WTC11 (cell line): ENCODE results near the gene TIMD4.
"Not testable (repeated sequence)": the region's sequence is repeated elsewhere in the genome, so short reads cannot be mapped to it uniquely, and the experiment has no call there.

Source experiments
- MAX ChIP-seq: sonication (generic); formaldehyde crosslinking; IDR thresholded peaks from 2 replicates; pipeline ENCODE4 v1.8.0; 2022; ENCODE audit warnings: mild to moderate bottlenecking, missing genetic modification reagents
- TP53 ChIP-seq: sonication (generic); formaldehyde crosslinking; IDR thresholded peaks from 2 replicates; pipeline ENCODE4 v1.8.1; 2023; ENCODE audit warnings: mild to moderate bottlenecking, missing genetic modification reagents
- ZNF263 ChIP-seq: sonication (generic); formaldehyde crosslinking; IDR thresholded peaks from 2 replicates; pipeline ENCODE4 v1.8.1; 2022; ENCODE audit warnings: low read depth, mild to moderate bottlenecking, moderate library complexity, missing genetic modification reagents

GRCh38 chr5:156925767-156926166 lies 37.3 kb downstream of the TIMD4 start:
- not testable (repeated sequence) for TF ChIP-seq MAX; TP53 (CRISPR knock-in tag); ZNF263 (CRISPR knock-in tag)
